ENCODE results near the gene AK8.
"Not testable (repeated sequence)": the region's sequence is repeated elsewhere in the genome, so short reads cannot be mapped to it uniquely, and the experiment has no call there.

The AK8 gene

DNA sequence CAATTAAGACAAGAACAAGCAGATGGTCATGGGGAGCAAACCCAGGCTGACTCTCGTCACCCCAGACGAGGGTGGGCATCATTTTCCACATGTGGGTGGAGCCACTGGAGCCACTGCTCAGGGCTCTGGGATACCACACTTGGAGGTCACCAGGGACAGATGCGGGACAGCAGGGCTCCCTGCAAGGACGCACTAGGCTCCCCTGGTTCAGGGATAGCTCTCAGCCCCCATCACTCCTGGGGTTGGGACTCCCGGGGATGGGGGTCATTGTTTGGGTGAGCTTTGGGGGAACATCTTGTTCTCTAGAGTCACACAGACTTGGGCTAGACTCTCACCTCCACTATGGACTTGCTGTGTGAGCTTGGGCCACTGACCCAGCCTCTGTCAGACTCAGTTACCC is 150.0 kb downstream of the AK8 start:
- Histone ChIP-seq H2AFZ (ENCODE audit: low read length, unreplicated experiment) (no peak overlapping the region), H3K79me2 (ENCODE audit: control insufficient read depth, insufficient read depth, low read length, unreplicated experiment) (no peaks in the 10 kb centered on the region), H3K4me1 (ENCODE audit: control insufficient read depth, insufficient read depth, low read length, unreplicated experiment) (no peaks in the 10 kb centered on the region), H3K27ac (ENCODE audit: low read depth, low read length) (no peak overlapping the region), H3K36me3 (ENCODE audit: insufficient read depth, low read length) (no peaks in the 10 kb centered on the region), H3K27me3 (ENCODE audit: insufficient read depth, low read length) (peaks cover 75% of the 10 kb centered on the region), H3K4me3 (ENCODE audit: low read depth, low read length) (no peak overlapping the region)

GRCh38 chr9:132726576-132727130 is 151.4 kb downstream of the AK8 start:
- H3K36me3 ChIP-seq (ENCODE audit: insufficient read depth, low read length): no peaks in the 10 kb centered on the region
- no peak overlapping the region for H3K27ac ChIP-seq (ENCODE audit: low read depth, low read length)
- H3K4me1 ChIP-seq (ENCODE audit: control insufficient read depth, insufficient read depth, low read length, unreplicated experiment): no peaks in the 10 kb centered on the region
- no peak overlapping the region for H2AFZ ChIP-seq (ENCODE audit: low read length, unreplicated experiment)
- no peaks in the 10 kb centered on the region for H3K79me2 ChIP-seq (ENCODE audit: control insufficient read depth, insufficient read depth, low read length, unreplicated experiment)
- peaks cover 81% of the 10 kb centered on the region for H3K27me3 ChIP-seq (ENCODE audit: insufficient read depth, low read length)
- no peak overlapping the region for H3K4me3 ChIP-seq (ENCODE audit: low read depth, low read length)

- H3K4me1 ChIP-seq (ENCODE audit: control insufficient read depth, insufficient read depth, low read length, unreplicated experiment): no peaks in the 10 kb centered on the region
- H3K79me2 ChIP-seq (ENCODE audit: control insufficient read depth, insufficient read depth, low read length, unreplicated experiment): no peaks in the 10 kb centered on the region
- no peaks in the 10 kb centered on the region for H3K36me3 ChIP-seq (ENCODE audit: insufficient read depth, low read length)
- H3K4me3 ChIP-seq (ENCODE audit: low read depth, low read length): no peak overlapping the region
- no peak overlapping the region for H3K27ac ChIP-seq (ENCODE audit: low read depth, low read length)
- peaks cover 78% of the 10 kb centered on the region for H3K27me3 ChIP-seq (ENCODE audit: insufficient read depth, low read length)
- H2AFZ ChIP-seq (ENCODE audit: low read length, unreplicated experiment): no peak overlapping the region
Observed at GRCh38 chr9:132725306-132725705, 152.8 kb downstream of the AK8 start.

DNA sequence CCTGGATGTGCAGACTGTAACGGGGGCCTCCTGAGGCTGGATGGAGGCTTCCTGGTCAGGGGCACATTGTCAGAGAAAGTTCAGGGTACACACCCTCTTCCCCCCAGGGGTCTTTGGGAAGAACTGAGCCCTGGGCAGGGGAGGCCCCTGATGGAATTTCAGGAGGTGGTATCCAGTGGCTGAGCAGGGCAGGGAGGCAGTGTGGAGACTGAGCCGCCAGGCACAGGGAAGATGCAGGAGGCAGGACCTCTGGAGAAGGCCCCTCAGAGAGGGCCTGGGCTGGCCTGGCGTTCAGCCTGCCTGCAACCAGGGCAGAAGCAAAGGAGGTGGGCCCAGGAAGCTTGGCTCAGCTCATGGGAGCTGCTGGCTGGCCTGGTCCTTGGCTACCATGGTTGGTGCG is 154.3 kb downstream of the AK8 start:
- Histone ChIP-seq H2AFZ (ENCODE audit: low read length, unreplicated experiment) (no peak overlapping the region), H3K27me3 (ENCODE audit: insufficient read depth, low read length) (peaks cover 75% of the 10 kb centered on the region), H3K4me3 (ENCODE audit: low read depth, low read length) (no peak overlapping the region), H3K4me1 (ENCODE audit: control insufficient read depth, insufficient read depth, low read length, unreplicated experiment) (no peaks in the 10 kb centered on the region), H3K79me2 (ENCODE audit: control insufficient read depth, insufficient read depth, low read length, unreplicated experiment) (no peaks in the 10 kb centered on the region), H3K27ac (ENCODE audit: low read depth, low read length) (no peak overlapping the region), H3K36me3 (ENCODE audit: insufficient read depth, low read length) (no peaks in the 10 kb centered on the region)

- Histone ChIP-seq H3K4me1 (ENCODE audit: control insufficient read depth, insufficient read depth, low read length, unreplicated experiment) (no peaks in the 10 kb centered on the region), H3K79me2 (ENCODE audit: control insufficient read depth, insufficient read depth, low read length, unreplicated experiment) (no peaks in the 10 kb centered on the region), H3K27me3 (ENCODE audit: insufficient read depth, low read length) (peaks cover 74% of the 10 kb centered on the region), H2AFZ (ENCODE audit: low read length, unreplicated experiment) (no peak overlapping the region), H3K27ac (ENCODE audit: low read depth, low read length) (no peak overlapping the region), H3K4me3 (ENCODE audit: low read depth, low read length) (no peak overlapping the region), H3K36me3 (ENCODE audit: insufficient read depth, low read length) (no peaks in the 10 kb centered on the region)
Observed at GRCh38 chr9:132722564-132723065, 155.5 kb downstream of the AK8 start.

- H3K36me3 ChIP-seq (ENCODE audit: insufficient read depth, low read length): no peaks in the 10 kb centered on the region
- no peak overlapping the region for H3K4me3 ChIP-seq (ENCODE audit: low read depth, low read length)
- H3K27ac ChIP-seq (ENCODE audit: low read depth, low read length): no peak overlapping the region
- peaks cover 71% of the 10 kb centered on the region for H3K27me3 ChIP-seq (ENCODE audit: insufficient read depth, low read length)
- H3K4me1 ChIP-seq (ENCODE audit: control insufficient read depth, insufficient read depth, low read length, unreplicated experiment): no peaks in the 10 kb centered on the region
- no peaks in the 10 kb centered on the region for H3K79me2 ChIP-seq (ENCODE audit: control insufficient read depth, insufficient read depth, low read length, unreplicated experiment)
- H2AFZ ChIP-seq (ENCODE audit: low read length, unreplicated experiment): no peak overlapping the region
Observed at GRCh38 chr9:132721661-132722060, 156.4 kb downstream of the AK8 start.

DNA sequence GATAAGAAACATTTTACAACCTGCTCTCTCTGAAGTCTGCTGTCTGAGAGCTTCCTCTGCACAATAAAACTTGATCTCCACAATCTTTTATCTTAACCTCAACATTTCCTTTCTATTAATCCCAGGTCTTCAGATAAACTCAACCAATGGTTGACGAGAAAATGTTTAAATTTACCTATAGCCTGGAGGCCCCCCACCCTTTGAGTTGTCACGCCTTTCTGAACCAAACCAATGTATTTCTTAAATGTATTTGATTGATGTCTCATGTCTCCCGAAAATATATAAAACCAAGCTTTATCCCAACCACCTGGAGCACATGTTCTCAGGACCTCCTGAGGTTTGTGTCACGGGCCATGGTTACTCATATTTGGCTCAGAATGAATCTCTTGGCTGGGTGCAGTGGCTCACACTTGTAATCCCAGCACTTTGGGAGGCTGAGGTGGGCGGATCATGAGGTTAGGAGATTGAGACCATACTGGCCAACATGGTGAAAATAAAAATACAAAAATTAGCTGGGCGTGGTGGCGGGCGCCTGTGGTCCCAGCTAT is 159.6 kb downstream of the AK8 start:
- not testable (repeated sequence) for H2AFZ ChIP-seq (ENCODE audit: low read length, unreplicated experiment)
- H3K27me3 ChIP-seq (ENCODE audit: insufficient read depth, low read length): peaks cover 48% of the 10 kb centered on the region

DNA sequence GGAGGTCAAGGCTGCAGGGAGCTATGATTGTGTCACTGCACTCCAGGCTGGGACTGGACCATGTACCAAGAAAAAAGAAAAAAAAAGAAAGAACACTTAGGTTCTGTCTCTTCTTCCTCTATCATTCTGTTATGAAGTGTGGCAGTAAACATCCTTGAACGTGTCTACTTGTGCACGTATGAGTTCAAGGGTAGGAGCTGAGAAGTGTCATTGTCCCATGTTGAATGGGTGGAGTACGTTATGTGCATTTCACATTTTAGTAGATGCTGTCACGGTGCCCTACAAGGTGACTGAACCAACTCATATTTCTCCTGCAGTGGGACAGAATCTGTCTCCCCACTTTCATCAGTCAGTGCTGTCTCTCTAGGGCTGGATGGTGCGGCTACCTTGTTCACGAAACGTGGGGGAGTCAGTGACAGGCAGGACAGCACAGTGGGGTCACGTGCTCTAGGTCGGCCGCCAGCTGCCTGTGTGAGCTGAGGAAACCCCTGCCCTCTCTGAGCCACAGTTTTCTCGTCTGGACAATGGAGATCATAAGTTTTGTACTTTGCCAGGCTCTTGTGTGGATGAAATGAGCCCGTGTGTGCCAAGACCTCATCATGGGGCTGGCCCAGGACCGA is 160.6 kb downstream of the AK8 start:
- H2AFZ ChIP-seq (ENCODE audit: low read length, unreplicated experiment): no peak overlapping the region
- no peaks in the 10 kb centered on the region for H3K4me1 ChIP-seq (ENCODE audit: control insufficient read depth, insufficient read depth, low read length, unreplicated experiment)
- H3K36me3 ChIP-seq (ENCODE audit: insufficient read depth, low read length): no peaks in the 10 kb centered on the region
- peaks cover 38% of the 10 kb centered on the region; the same call in 1 of the 2 replicates for H3K27me3 ChIP-seq (ENCODE audit: insufficient read depth, low read length)
- H3K4me3 ChIP-seq (ENCODE audit: low read depth, low read length): no peak overlapping the region
- no peak overlapping the region for H3K27ac ChIP-seq (ENCODE audit: low read depth, low read length)
- H3K79me2 ChIP-seq (ENCODE audit: control insufficient read depth, insufficient read depth, low read length, unreplicated experiment): no peaks in the 10 kb centered on the region

More for the DNA sequence above, 159.6 kb downstream of the AK8 start:
- not testable (repeated sequence) for H3K4me3 ChIP-seq (ENCODE audit: low read depth, low read length); H3K79me2 ChIP-seq (ENCODE audit: control insufficient read depth, insufficient read depth, low read length, unreplicated experiment); H3K36me3 ChIP-seq (ENCODE audit: insufficient read depth, low read length); H3K4me1 ChIP-seq (ENCODE audit: control insufficient read depth, insufficient read depth, low read length, unreplicated experiment); H3K27ac ChIP-seq (ENCODE audit: low read depth, low read length)

- Histone ChIP-seq H3K79me2 (ENCODE audit: control insufficient read depth, insufficient read depth, low read length, unreplicated experiment) (no peaks in the 10 kb centered on the region), H3K27me3 (ENCODE audit: insufficient read depth, low read length) (peaks cover 33% of the 10 kb centered on the region; the same call in 1 of the 2 replicates), H3K4me1 (ENCODE audit: control insufficient read depth, insufficient read depth, low read length, unreplicated experiment) (no peaks in the 10 kb centered on the region), H3K4me3 (ENCODE audit: low read depth, low read length) (no peak overlapping the region), H3K36me3 (ENCODE audit: insufficient read depth, low read length) (no peaks in the 10 kb centered on the region), H3K27ac (ENCODE audit: low read depth, low read length) (no peak overlapping the region), H2AFZ (ENCODE audit: low read length, unreplicated experiment) (no peak overlapping the region)
Observed at GRCh38 chr9:132716007-132716406, 162.1 kb downstream of the AK8 start.

- no peaks in the 10 kb centered on the region for H3K36me3 ChIP-seq (ENCODE audit: insufficient read depth, low read length)
- no peak overlapping the region for H3K27ac ChIP-seq (ENCODE audit: low read depth, low read length)
- no peak overlapping the region for H3K4me3 ChIP-seq (ENCODE audit: low read depth, low read length)
- no peak overlapping the region for H2AFZ ChIP-seq (ENCODE audit: low read length, unreplicated experiment)
- no peaks in the 10 kb centered on the region for H3K4me1 ChIP-seq (ENCODE audit: control insufficient read depth, insufficient read depth, low read length, unreplicated experiment)
- H3K79me2 ChIP-seq (ENCODE audit: control insufficient read depth, insufficient read depth, low read length, unreplicated experiment): no peaks in the 10 kb centered on the region
- peaks cover 31% of the 10 kb centered on the region for H3K27me3 ChIP-seq (ENCODE audit: insufficient read depth, low read length)
Observed at GRCh38 chr9:132712753-132713152, 165.3 kb downstream of the AK8 start.

GRCh38 chr9:132711846-132712245 is 166.2 kb downstream of the AK8 start:
- no peaks in the 10 kb centered on the region for H3K36me3 ChIP-seq (ENCODE audit: insufficient read depth, low read length)
- H3K27me3 ChIP-seq (ENCODE audit: insufficient read depth, low read length): peaks cover 23% of the 10 kb centered on the region
- H2AFZ ChIP-seq (ENCODE audit: low read length, unreplicated experiment): no peak overlapping the region
- no peak overlapping the region for H3K4me3 ChIP-seq (ENCODE audit: low read depth, low read length)
- H3K4me1 ChIP-seq (ENCODE audit: control insufficient read depth, insufficient read depth, low read length, unreplicated experiment): no peaks in the 10 kb centered on the region
- H3K79me2 ChIP-seq (ENCODE audit: control insufficient read depth, insufficient read depth, low read length, unreplicated experiment): no peaks in the 10 kb centered on the region
- no peak overlapping the region for H3K27ac ChIP-seq (ENCODE audit: low read depth, low read length)
